Mucosa of descending colon (tissue), 3 donors: ENCODE measurements around the gene EGFL8. TPM values are rescaled to one million over a fixed set of nuclear protein-coding genes. Genes with fewer than 3 reads are reported as not detected.

ENCODE experiments used
- ATAC-seq: fragments of 200-7000 bp; cut with Tn5 transposase; one replicate; pipeline ENCODE4 v1.9.1; 2020; ENCODE audit warnings: mild to moderate bottlenecking, moderate library complexity
- DNase-seq, 3 donors: peaks; one replicate each; pipeline ENCODE4 v3.0.0-alpha.2; 2020
- H3K36me3 ChIP-seq: fragments of 200-600 bp; one replicate; pipeline ENCODE4 v1.8.0; 2021; ENCODE audit warnings: low read depth, mild to moderate bottlenecking
- H3K4me1 ChIP-seq: fragments of 200-600 bp; one replicate; pipeline ENCODE4 v1.8.0; 2021; ENCODE audit warnings: low read depth, mild to moderate bottlenecking
- H3K4me3 ChIP-seq: fragments of 200-600 bp; one replicate; pipeline ENCODE4 v1.8.0; 2021; ENCODE audit warnings: mild to moderate bottlenecking
- H3K9me3 ChIP-seq: fragments of 200-600 bp; one replicate; pipeline ENCODE4 v1.8.0; 2021; ENCODE audit warnings: mild to moderate bottlenecking
- intact Hi-C, 2 donors: fragments of 100-400 bp; cut with DNase I in 1 of 2; cut with micrococcal nuclease in 1 of 2; formaldehyde crosslinking; loops; one replicate each; pipeline versions ENCODE4 v1.11.0 to v1.11.1; 2022; cut with DNase I, micrococcal nuclease
- long read RNA-seq, 2 donors: library from polyadenylated mRNA; unstranded; transcript quantifications; one replicate each; pipeline ENCODE4 v2.0.0, GENCODE V29; 2019 to 2021
- total RNA-seq, 3 donors: library from RNA; stranded (reverse); fragmentation: NEBNext Ultra II Directional in 2 of 3; extraction: Animal tissue kit (Norgen Biotek cat#: 25700) in 2 of 3; gene quantifications; one replicate each; pipeline versions ENCODE4 v1.2.1 to v1.2.4, GENCODE V29; 2021 to 2023
- TF ChIP-seq, protein P1 (sequence below): fragments of 200-600 bp; IDR thresholded peaks from one replicate; pipeline ENCODE4 v1.8.0; 2022; ENCODE audit warnings: antibody characterized with exemption, mild to moderate bottlenecking
- donor health status: DM: no; HTN: no; CAD: no; lungs with moderate emphysema.
- donor health status: DM: no; HTN: no; CAD: no.
- donor health status: DM: no; HTN: yes; CAD: no.

EGFL8 gene
- 10 to 100 TPM; 16.9 to 32.1 (median 21.5) TPM for total RNA-seq
- long read RNA-seq, donor 1, partial matches to known transcripts, result 0 of 3 reads
- long read RNA-seq, donor 1, other reads (novel, unspliced or antisense), result 1 of 3 reads
- long read RNA-seq, donor 2, partial matches to known transcripts, result 1 of 3 reads
- long read RNA-seq, donor 2, other reads (novel, unspliced or antisense), result 2 of 3 reads

DNA sequence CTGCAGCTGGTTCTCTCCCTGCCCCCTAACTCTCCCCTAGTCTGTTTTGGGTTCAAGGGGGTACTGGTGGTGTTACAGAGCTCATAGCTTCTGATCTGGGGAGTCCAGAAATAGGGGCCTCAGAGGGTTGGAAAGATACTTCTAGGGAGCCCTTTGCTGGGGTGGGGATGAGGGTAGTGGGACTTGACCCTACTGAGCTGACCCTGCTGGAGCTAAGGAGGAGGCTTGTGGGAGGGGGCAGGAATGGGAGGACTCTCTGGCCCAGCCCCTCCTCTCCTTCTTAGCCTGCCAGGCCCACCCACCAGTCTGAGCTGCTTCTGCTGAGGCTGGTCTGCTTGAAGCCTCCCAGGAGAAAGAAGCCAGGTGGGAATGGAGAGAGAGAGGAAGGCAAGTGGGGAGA is at the start of gene EGFL8:
Gene EGFL8, plus strand, starts transcription at position 301 of the 400 bp plus-strand sequence. CDS start 1,571 bp downstream, outside the sequence.
- TF ChIP-seq, protein P1, sequence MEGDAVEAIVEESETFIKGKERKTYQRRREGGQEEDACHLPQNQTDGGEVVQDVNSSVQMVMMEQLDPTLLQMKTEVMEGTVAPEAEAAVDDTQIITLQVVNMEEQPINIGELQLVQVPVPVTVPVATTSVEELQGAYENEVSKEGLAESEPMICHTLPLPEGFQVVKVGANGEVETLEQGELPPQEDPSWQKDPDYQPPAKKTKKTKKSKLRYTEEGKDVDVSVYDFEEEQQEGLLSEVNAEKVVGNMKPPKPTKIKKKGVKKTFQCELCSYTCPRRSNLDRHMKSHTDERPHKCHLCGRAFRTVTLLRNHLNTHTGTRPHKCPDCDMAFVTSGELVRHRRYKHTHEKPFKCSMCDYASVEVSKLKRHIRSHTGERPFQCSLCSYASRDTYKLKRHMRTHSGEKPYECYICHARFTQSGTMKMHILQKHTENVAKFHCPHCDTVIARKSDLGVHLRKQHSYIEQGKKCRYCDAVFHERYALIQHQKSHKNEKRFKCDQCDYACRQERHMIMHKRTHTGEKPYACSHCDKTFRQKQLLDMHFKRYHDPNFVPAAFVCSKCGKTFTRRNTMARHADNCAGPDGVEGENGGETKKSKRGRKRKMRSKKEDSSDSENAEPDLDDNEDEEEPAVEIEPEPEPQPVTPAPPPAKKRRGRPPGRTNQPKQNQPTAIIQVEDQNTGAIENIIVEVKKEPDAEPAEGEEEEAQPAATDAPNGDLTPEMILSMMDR, result no peak
- DNase-seq, result no peak
- H3K36me3 ChIP-seq, result no peaks in the 10 kb centered on the region
- H3K9me3 ChIP-seq, result no peaks in the 10 kb centered on the region
- no peaks in the 10 kb centered on the region for H3K4me1 ChIP-seq
- ATAC-seq, result no peak
- H3K4me3 ChIP-seq, result no peak within 1 kb of the TSS
- intact Hi-C loops, result no loop called here

DNA sequence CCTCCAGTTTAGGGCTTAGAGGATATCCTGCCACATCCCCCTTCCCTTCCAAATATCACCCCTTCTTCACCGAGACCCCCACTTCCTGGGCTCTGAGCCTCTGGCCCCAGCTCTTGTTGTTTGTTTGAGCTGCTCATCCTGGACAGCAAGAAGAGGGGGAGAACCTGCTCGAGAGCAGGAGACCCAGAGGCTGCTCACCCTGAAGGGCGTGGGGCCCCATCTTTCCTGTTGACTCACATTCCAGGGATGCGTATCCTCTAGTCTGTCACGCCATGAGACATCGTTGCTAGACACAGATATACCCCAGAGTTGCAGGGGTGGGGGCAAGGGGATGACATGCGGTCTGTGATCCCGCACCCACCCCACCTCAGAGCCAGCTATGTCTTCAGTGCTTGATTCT is 49.6 kb upstream of the EGFL8 start:
- intact Hi-C loops, result no loop called here
- peaks cover 7% of the 10 kb centered on the region for H3K4me1 ChIP-seq

GRCh38 chr6:32115623-32116022 is 48.8 kb upstream of the EGFL8 start:
- no peaks in the 10 kb centered on the region for H3K36me3 ChIP-seq
- ATAC-seq (no peak), DNase-seq (no peak)
- TF ChIP-seq, protein P1, result no peak
- intact Hi-C loops, result no loop called here
- H3K9me3 ChIP-seq, result no peaks in the 10 kb centered on the region
- peaks cover 7% of the 10 kb centered on the region for H3K4me1 ChIP-seq
- H3K4me3 ChIP-seq, result no peak overlapping the region

More for the DNA sequence above, 49.6 kb upstream of the EGFL8 start:
- Histone ChIP-seq H3K36me3 (no peaks in the 10 kb centered on the region), H3K4me3 (no peak overlapping the region), H3K9me3 (no peaks in the 10 kb centered on the region)
- DNase-seq (no peak), ATAC-seq (no peak)
- TF ChIP-seq, protein P1, result no peak

DNA sequence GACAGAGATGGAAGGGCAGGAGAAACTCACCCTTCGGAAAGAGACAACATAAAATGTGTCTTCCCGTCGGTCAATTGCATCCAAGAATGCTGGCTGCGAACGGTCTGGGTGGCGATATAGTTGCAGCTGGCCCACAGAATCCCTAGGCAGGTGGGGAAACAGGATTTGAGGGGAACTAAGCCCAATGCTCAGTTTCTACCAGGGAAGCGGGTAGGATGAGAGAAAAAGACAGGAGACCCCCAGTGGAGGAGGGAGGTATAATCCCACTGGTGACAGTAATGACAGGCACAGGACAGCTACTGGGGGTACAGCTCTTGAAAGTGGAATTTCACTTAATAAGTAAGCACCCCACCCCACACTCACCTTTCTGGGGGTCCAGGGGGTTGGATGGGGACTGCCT is 47.7 kb upstream of the EGFL8 start:
- H3K4me1 ChIP-seq, result peaks cover 7% of the 10 kb centered on the region
- DNase-seq (no peak), ATAC-seq (no peak)
- TF ChIP-seq, protein P1, result no peak
- no peak overlapping the region for H3K4me3 ChIP-seq
- H3K36me3 ChIP-seq, result no peaks in the 10 kb centered on the region
- no peaks in the 10 kb centered on the region for H3K9me3 ChIP-seq
- intact Hi-C loops, result no loop called here

GRCh38 chr6:32117461-32117860 is 46.9 kb upstream of the EGFL8 start:
- TF ChIP-seq, protein P1, result no peak
- H3K4me3 ChIP-seq, result no peak overlapping the region
- no peaks in the 10 kb centered on the region for H3K9me3 ChIP-seq
- intact Hi-C loops, result no loop called here
- ATAC-seq (no peak), DNase-seq (no peak)
- H3K4me1 ChIP-seq, result peaks cover 7% of the 10 kb centered on the region
- H3K36me3 ChIP-seq, result no peaks in the 10 kb centered on the region
